Stomach (tissue), 4 donors: Measurements from ENCODE around the gene NAV2.

Experiments used
- POLR2AphosphoS5 ChIP-seq, 3 donors: sonication (generic); formaldehyde crosslinking; IDR thresholded peaks; one replicate each; pipeline ENCODE4 v1.6.1; 2016; ENCODE audit warnings: antibody characterized with exemption in 3 of 3
- TF ChIP-seq, protein P1 (sequence below), 7 experiments: fragments of 450-650 bp in 4 of 7; fragments of 200-600 bp in 3 of 7; sonication (generic) in 3 of 7; IDR thresholded peaks; one replicate each; pipeline ENCODE4 v1.5.1; 2016 to 2019; ENCODE audit warnings: antibody characterized with exemption in 7 of 7, control low read depth in 2 of 7, mild to moderate bottlenecking in 1 of 7

DNA sequence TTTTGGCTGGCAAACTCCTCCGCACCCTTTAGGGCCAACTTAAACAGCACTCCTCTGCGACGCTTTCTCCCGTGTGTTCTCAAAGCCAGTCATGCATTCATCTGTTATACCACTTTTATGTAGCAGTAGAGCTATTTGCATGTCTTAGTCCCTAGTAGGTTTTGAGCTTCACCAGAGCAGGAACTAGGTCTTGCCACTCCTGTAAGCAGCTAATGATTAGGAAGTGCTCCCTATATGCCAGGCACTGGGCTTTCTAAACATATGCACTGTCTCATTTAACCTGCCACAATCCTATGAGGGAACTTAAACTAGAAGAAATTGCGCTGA, 266.8 kb downstream of the NAV2 start:
- TF ChIP-seq, protein P1, sequence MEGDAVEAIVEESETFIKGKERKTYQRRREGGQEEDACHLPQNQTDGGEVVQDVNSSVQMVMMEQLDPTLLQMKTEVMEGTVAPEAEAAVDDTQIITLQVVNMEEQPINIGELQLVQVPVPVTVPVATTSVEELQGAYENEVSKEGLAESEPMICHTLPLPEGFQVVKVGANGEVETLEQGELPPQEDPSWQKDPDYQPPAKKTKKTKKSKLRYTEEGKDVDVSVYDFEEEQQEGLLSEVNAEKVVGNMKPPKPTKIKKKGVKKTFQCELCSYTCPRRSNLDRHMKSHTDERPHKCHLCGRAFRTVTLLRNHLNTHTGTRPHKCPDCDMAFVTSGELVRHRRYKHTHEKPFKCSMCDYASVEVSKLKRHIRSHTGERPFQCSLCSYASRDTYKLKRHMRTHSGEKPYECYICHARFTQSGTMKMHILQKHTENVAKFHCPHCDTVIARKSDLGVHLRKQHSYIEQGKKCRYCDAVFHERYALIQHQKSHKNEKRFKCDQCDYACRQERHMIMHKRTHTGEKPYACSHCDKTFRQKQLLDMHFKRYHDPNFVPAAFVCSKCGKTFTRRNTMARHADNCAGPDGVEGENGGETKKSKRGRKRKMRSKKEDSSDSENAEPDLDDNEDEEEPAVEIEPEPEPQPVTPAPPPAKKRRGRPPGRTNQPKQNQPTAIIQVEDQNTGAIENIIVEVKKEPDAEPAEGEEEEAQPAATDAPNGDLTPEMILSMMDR (IDR thresholded peaks at IDR 0.05), result no peak
- TF ChIP-seq POLR2AphosphoS5 (IDR thresholded peaks at IDR 0.05), result no peak
